A673 (cell line): ENCODE results near the gene KCTD4.

ENCODE experiments used
- CTCF ChIP-seq: fragments of 300-800, 200-600 bp; sonication (generic); conservative IDR thresholded peaks from 2 replicates; pipeline ENCODE4 v1.5.1; 2017; ENCODE audit warnings: low read depth, mild to moderate bottlenecking, antibody characterized with exemption, low read length, moderate library complexity, mixed read lengths
- EZH2 ChIP-seq: fragments of 200-600 bp; sonication (generic); IDR thresholded peaks from 2 replicates; pipeline ENCODE4 v1.6.1; 2017; ENCODE audit warnings: borderline replicate concordance, low read depth, mild to moderate bottlenecking, mixed read lengths, antibody characterized with exemption, low read length; ENCODE audit not compliant: poor library complexity, severe bottlenecking

- TF ChIP-seq CTCF (no peak), EZH2 (no peak)
Measured at GRCh38 chr13:45222919-45223318, 22.1 kb upstream of the KCTD4 start.
